Omental fat pad (tissue), 4 donors: ENCODE data around the gene CHCHD6. TPM values are rescaled to one million over a fixed set of nuclear protein-coding genes. Genes with fewer than 3 reads are reported as not detected.
A peak's percentile ranks its signal among the peaks of the same experiment; 100 is the strongest.
"Not testable (repeated sequence)": the region's sequence is repeated elsewhere in the genome, so short reads cannot be mapped to it uniquely, and the experiment has no call there.

ENCODE experiments used
- ATAC-seq: fragments of 150-250 bp; one replicate; pipeline ENCODE4 v1.9.1; 2016; ENCODE audit warnings: mild to moderate bottlenecking, moderate library complexity; ENCODE audit not compliant: low FRiP score
- DNase-seq: peaks from one replicate; pipeline ENCODE4 v3.0.0-alpha.2; 2019; ENCODE audit warnings: low spot score
- total RNA-seq, 4 donors: library from RNA; depleted of rRNA; stranded (reverse); fragments of >200 nt; gene quantifications; one replicate each; pipeline ENCODE4 v1.1.0, GENCODE V29; 2016
- TF ChIP-seq, protein P1 (sequence below), 3 donors: fragments of 450-650 bp; IDR thresholded peaks; one replicate each; pipeline ENCODE4 v1.5.1; 2016 to 2017; ENCODE audit warnings: antibody characterized with exemption in 3 of 3, mild to moderate bottlenecking in 3 of 3, moderate library complexity in 2 of 3

CHCHD6 gene
- total RNA-seq, 4 donors from 2014 or later = 7.5 to 19.7 (median 11.5) TPM

DNA sequence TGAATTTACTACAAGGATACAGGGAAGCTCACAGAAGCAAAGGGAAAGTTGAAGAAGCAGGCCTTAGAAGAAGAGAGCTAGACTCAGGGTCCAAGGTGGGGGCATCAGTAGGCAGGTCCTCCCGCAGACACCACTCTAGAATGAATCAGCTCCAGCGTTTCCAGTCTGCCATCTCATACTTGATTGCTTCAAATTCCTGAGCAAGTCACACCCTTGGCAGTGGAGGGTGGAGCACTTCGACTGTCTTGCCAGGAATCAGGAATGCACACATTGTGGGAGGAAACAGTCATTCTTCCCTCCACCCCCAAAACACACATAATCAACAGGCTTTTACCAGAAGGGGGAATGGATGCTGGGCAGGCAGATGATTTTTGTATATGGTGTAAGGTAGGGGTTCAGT, 78.5 kb downstream of the CHCHD6 start:
- ATAC-seq (peak; percentile 95), DNase-seq (no peak)
- TF ChIP-seq, protein P1, sequence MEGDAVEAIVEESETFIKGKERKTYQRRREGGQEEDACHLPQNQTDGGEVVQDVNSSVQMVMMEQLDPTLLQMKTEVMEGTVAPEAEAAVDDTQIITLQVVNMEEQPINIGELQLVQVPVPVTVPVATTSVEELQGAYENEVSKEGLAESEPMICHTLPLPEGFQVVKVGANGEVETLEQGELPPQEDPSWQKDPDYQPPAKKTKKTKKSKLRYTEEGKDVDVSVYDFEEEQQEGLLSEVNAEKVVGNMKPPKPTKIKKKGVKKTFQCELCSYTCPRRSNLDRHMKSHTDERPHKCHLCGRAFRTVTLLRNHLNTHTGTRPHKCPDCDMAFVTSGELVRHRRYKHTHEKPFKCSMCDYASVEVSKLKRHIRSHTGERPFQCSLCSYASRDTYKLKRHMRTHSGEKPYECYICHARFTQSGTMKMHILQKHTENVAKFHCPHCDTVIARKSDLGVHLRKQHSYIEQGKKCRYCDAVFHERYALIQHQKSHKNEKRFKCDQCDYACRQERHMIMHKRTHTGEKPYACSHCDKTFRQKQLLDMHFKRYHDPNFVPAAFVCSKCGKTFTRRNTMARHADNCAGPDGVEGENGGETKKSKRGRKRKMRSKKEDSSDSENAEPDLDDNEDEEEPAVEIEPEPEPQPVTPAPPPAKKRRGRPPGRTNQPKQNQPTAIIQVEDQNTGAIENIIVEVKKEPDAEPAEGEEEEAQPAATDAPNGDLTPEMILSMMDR (IDR thresholded peaks at IDR 0.05) = no peak

DNA sequence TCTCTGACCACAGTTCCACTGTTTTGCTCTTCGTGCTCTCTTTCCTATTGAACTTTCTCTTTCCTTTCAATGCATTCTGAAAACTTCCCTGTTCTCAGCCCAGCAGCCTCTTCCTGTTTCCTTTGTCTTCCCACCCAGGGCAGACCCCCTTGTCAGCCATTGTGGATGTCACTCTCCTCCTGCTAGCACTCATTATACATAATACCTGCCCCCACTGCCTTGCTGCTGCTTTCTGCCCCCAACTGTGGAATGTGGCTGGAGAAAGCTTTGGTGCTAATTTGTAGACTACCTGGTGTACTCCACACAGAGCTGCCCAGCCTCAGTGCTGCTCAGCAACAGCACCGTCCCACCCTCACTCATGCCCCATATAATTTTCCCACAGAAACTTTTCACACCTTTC, 80.2 kb downstream of the CHCHD6 start:
- DNase-seq (no peak), ATAC-seq (no peak)
- TF ChIP-seq, protein P1 (IDR thresholded peaks at IDR 0.05) = no peak

DNA sequence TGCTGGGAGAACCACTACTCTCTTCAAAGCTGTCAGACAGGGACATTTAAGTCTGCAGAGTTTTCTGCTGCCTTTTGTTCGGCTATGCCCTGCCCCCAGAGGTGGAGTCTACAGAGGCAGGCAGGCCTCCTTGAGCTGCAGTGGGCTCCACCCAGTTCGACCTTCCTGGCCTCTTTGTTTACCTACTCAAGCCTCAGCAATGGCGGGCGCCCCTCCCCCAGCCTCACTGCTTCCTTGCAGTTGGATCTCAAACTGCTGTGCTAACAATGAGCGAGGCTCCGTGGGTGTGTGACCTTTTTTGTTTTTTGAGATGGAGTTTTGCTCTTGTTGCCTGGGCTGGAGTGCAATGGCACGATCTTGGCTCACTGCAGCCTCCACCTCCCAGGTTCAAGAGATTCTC, 87.3 kb downstream of the CHCHD6 start:
- ATAC-seq, DNase-seq: not testable (repeated sequence)

DNA sequence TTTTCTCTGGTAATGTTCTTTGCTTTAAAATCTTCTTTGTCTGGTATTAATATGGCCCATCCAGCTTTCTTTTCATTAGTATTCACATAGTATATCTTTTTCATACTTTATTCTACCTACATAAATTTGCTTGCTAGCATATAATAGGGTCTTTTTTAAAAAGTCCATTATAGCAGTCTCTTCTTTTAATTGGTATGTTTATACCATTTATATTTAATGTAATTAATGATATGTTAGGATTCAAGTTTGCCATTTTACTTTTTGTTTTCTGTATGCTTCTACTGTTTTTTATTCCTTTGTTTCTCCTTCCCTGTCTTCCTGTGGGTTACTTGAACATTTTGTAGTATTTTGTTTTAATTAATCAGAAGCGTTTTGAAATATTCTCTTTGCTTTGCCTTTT, 89.0 kb downstream of the CHCHD6 start:
- ATAC-seq = no peak

DNA sequence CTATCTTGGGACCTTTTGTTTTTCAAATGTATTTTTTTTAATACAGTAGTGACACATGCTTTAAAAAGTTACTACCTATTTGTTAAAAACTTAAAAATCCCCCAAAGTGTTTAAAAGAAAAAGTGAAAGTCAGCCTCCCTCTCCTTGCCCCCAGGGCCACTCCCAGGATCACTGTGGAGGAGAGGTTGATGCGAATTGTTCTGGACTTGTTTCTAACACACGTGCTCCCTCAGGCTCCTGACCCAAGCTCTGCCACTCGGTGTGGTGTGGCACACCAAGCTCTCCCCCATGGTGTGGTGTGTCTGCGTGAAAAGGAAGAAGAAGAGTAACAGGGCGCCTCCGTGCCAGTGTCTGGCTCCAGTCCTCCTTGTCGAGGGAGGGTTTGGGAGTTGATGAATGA, 93.5 kb downstream of the CHCHD6 start:
- TF ChIP-seq, protein P1 (IDR thresholded peaks at IDR 0.05) = no peak
- DNase-seq = no peak
- peak; percentile 57 for ATAC-seq

More for the DNA sequence above, 89.0 kb downstream of the CHCHD6 start:
- TF ChIP-seq, protein P1 (IDR thresholded peaks at IDR 0.05) = no peak
- no peak for DNase-seq

DNA sequence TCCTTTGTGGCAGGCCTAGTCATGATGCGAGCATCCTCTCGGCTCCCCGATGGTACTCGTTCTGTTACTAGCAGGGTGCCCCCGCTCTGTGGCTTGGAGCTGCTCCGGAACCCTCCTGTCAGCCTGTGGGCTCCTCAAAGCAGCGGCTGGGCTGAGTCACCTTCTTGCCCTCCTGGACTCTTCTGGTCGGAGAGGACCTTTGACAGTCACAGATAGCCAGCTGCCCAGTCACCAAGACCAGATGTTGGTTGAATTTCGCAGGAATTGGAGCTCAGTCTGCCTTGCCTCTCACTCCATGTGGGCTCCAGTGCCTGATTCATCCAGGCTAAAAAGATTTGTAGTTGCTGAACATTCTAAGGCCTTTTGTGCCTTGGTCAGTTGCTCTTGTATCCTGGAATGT, 94.5 kb downstream of the CHCHD6 start:
- DNase-seq = no peak
- TF ChIP-seq, protein P1 (IDR thresholded peaks at IDR 0.05) = no peak
- no peak for ATAC-seq

DNA sequence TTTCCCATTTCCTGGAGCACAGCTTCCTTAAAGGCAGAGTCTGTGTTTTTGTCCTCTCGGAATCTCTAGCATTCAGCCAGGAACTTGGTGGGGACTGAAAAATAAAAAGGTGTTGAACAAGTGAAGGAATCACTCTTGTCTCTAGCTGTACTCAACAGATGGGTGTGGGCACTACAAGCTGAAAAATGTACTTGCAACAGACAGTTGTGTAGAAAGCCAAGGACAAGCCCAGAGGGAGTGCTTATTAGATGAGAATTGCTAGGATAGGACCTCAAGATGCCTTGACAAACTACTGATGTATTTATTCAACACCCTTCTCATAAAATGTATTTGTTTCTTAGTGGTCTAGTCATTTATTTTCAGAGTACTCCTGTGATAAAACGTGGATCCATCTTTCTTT, 95.1 kb downstream of the CHCHD6 start:
- ATAC-seq (no peak), DNase-seq (no peak)
- TF ChIP-seq, protein P1 (IDR thresholded peaks at IDR 0.05) = no peak

DNA sequence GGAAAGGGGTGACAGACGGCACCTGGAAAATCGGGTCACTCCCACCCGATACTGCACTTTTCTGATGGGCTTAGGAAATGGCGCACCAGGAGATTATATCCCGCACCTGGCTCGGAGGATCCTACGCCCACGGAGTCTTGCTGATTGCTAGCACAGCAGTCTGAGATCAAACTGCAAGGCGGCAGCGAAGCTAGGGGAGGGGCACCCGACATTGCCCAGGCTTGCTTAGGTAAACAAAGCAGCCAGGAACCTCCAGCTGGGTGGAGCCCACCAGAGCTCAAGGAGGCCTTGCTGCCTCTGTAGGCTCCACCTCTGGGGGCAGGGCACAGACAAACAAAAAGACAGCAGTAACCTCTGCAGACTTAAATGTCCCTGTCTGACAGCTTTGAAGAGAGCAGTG, 97.3 kb downstream of the CHCHD6 start:
- not testable (repeated sequence) for ATAC-seq, DNase-seq
